GM18502 (cell line): ENCODE measurements around the gene SOSTDC1.
"Not testable (repeated sequence)": the region's sequence is repeated elsewhere in the genome, so short reads cannot be mapped to it uniquely, and the experiment has no call there.

Experiments used
- ATAC-seq: cut with Tn5 transposase; IDR thresholded peaks from one replicate; pipeline ENCODE4 v1.9.1; 2021; ENCODE audit warnings: mild to moderate bottlenecking; ENCODE audit not compliant: unreplicated experiment, poor library complexity

The SOSTDC1 gene

GRCh38 chr7:16465469-16466361 lies at the start of gene SOSTDC1:
Gene SOSTDC1, minus strand, starts transcription at chr7:16465738. Its CDS starts 70 bp downstream, at chr7:16465668.
- no peak for ATAC-seq

- no peak for ATAC-seq
These were observed 49.2 kb upstream of the SOSTDC1 start for GRCh38 chr7:16514729-16515128.

GRCh38 chr7:16514271-16514670 lies 48.7 kb upstream of the SOSTDC1 start:
- no peak for ATAC-seq

- ATAC-seq = no peak
These were observed 46.6 kb upstream of the SOSTDC1 start for GRCh38 chr7:16512097-16512496.

GRCh38 chr7:16511314-16511713 lies 45.8 kb upstream of the SOSTDC1 start:
- no peak for ATAC-seq

- ATAC-seq = no peak
These were observed 44.3 kb upstream of the SOSTDC1 start for GRCh38 chr7:16509829-16510228.

GRCh38 chr7:16506422-16506821 lies 40.9 kb upstream of the SOSTDC1 start:
- ATAC-seq = not testable (repeated sequence)

GRCh38 chr7:16504019-16504418 lies 38.5 kb upstream of the SOSTDC1 start:
- ATAC-seq = no peak

- no peak for ATAC-seq
These were observed 36.8 kb upstream of the SOSTDC1 start for GRCh38 chr7:16502303-16502702.

- ATAC-seq = no peak
These were observed 32.6 kb upstream of the SOSTDC1 start for GRCh38 chr7:16498122-16498521.

GRCh38 chr7:16494955-16495719 lies 29.6 kb upstream of the SOSTDC1 start:
- ATAC-seq = no peak

- ATAC-seq = no peak
These were observed 29.0 kb upstream of the SOSTDC1 start for GRCh38 chr7:16494551-16494950.

- no peak for ATAC-seq
These were observed 27.7 kb upstream of the SOSTDC1 start for GRCh38 chr7:16493266-16493665.

- no peak for ATAC-seq
These were observed 27.1 kb upstream of the SOSTDC1 start for GRCh38 chr7:16492513-16493062.

GRCh38 chr7:16491148-16491547 lies 25.6 kb upstream of the SOSTDC1 start:
- ATAC-seq = no peak

- ATAC-seq = no peak
These were observed 19.1 kb upstream of the SOSTDC1 start for GRCh38 chr7:16484453-16485158.

GRCh38 chr7:16479591-16479990 lies 14.1 kb upstream of the SOSTDC1 start:
- no peak for ATAC-seq

- ATAC-seq = no peak
These were observed 13.6 kb upstream of the SOSTDC1 start for GRCh38 chr7:16479161-16479560.

- ATAC-seq = no peak
These were observed 6.4 kb upstream of the SOSTDC1 start for GRCh38 chr7:16471933-16472332.

GRCh38 chr7:16463949-16464715 lies 1.4 kb downstream of the SOSTDC1 start:
- no peak for ATAC-seq
